HCT116 (cell line): ENCODE measurements around the gene VRTN.

Experiments
- CTCF ChIP-seq, 3 experiments: fragments of 200-600 bp in 1 of 3; sonication (generic) in 1 of 3; IDR thresholded peaks in 2 of 3; conservative IDR thresholded peaks in 1 of 3; 2 replicates each; pipeline ENCODE4 v1.5.1; 2012 to 2017; ENCODE audit warnings: low read depth in 2 of 3, low read length in 2 of 3, antibody characterized with exemption in 1 of 3, borderline replicate concordance in 1 of 3, control low read depth in 1 of 3, mild to moderate bottlenecking in 1 of 3, mixed read lengths in 1 of 3, mixed run types in 1 of 3, moderate library complexity in 1 of 3; ENCODE audit not compliant: insufficient read depth in 1 of 3
- EGR1 ChIP-seq: IDR thresholded peaks from 2 replicates; pipeline ENCODE4 v1.6.1; 2012; ENCODE audit warnings: low read depth
- MAX ChIP-seq: IDR thresholded peaks from 2 replicates; pipeline ENCODE4 v1.6.1; 2012
- POLR2A ChIP-seq: IDR thresholded peaks from 2 replicates; pipeline ENCODE4 v1.7.0; 2011; ENCODE audit warnings: borderline replicate concordance; ENCODE audit not compliant: insufficient read depth, insufficient read length; ENCODE audit errors: extremely low read depth
- RAD21 ChIP-seq: IDR thresholded peaks from 2 replicates; pipeline ENCODE4 v1.6.1; 2012; ENCODE audit warnings: low read depth, mild to moderate bottlenecking
- REST ChIP-seq: IDR thresholded peaks from 2 replicates; pipeline ENCODE4 v1.6.1; 2012; ENCODE audit warnings: low read depth
- SRF ChIP-seq: IDR thresholded peaks from 2 replicates; pipeline ENCODE4 v1.6.1; 2012; ENCODE audit warnings: low read depth
- TCF7L2 ChIP-seq: IDR thresholded peaks from 2 replicates; pipeline ENCODE4 v1.7.0; 2011; ENCODE audit warnings: borderline replicate concordance, inconsistent platforms; ENCODE audit not compliant: insufficient read depth, insufficient read length; ENCODE audit errors: extremely low read depth

GRCh38 chr14:74302634-74303569 is 45.4 kb upstream of the VRTN start, which contains the start of gene ABCD4:
- TF ChIP-seq REST (no peak), TCF7L2 (peak; percentile 6), EGR1 (0 out of 2 replicates have a peak, but pooled peaks have one; percentile 4), CTCF (IDR thresholded peaks at IDR 0.05 in 2 of 3, conservative IDR thresholded peaks at IDR 0.05 in 1 of 3; ENCODE audit: borderline replicate concordance in 1 of 3, insufficient read depth in 1 of 3, low read depth in 2 of 3, low read length in 2 of 3) (peak; percentile 43 to 66 (median 63)), POLR2A (peak; percentile 83), RAD21 (no peak), MAX (no peak; the same call in 1 of the 2 replicates), SRF (peak; percentile 20; the same call in 1 of the 2 replicates)
